HepG2 (cell line): Measurements from ENCODE around the gene VAV2. TPM values are rescaled to one million over a fixed set of nuclear protein-coding genes. Genes with fewer than 3 reads are reported as not detected.

Source experiments
- ATAC-seq: fragments of 200-7000 bp; cut with Tn5 transposase; 3 replicates; pipeline ENCODE4 v1.9.1; 2020; ENCODE audit warnings: mild to moderate bottlenecking, moderate library complexity
- BruUV-seq: library from RNA; stranded (reverse); fragments of 400-500 nt; replicated peaks from 2 replicates; lab custom pipeline; 2021; lab: Mats Ljungman, UMichigan
- CTCF ChIA-PET: fragments of 300-600 bp; formaldehyde crosslinking; extraction: SDS; loops from one replicate; lab custom pipeline; 2021; ENCODE audit warnings: low total read pairs, inconsistent platforms, low intra/inter-chr PET ratio; lab: Yijun Ruan, JAX
- POLR2A ChIA-PET: fragments of 350-600 bp; sonication (Branson Sonifier 250); formaldehyde crosslinking; loops from one replicate; lab custom pipeline; 2020; ENCODE audit warnings: antibody characterized with exemption, inconsistent platforms; lab: Yijun Ruan, JAX
- DNase-seq: peaks from one replicate; pipeline ENCODE4 v3.0.0-alpha.2; 2015; ENCODE audit warnings: low spot score
- FAIRE-seq: peaks from 3 replicates; lab custom pipeline; 2011; peaks lifted over from hg19 to GRCh38; lab: Jason Lieb, UNC
- H2AFZ ChIP-seq: one replicate; pipeline ENCODE4 v1.6.1; 2011; ENCODE audit warnings: low read length, inconsistent platforms
- H3K27ac ChIP-seq: fragments of 300-600 bp; 3 replicates; pipeline ENCODE4 v1.8.0; 2011; ENCODE audit warnings: mixed run types, mild to moderate bottlenecking, mixed read lengths, low read length, inconsistent platforms; ENCODE audit not compliant: insufficient read depth; ENCODE audit errors: extremely low read length
- H3K27me3 ChIP-seq, 2 experiments: fragments of 200-600 bp in 1 of 2; 2 replicates in 1 of 2; 3 replicates in 1 of 2; pipeline versions ENCODE4 v1.6.0 to v1.8.0; 2011; ENCODE audit warnings: low read length in 2 of 2, mild to moderate bottlenecking in 2 of 2, moderate library complexity in 2 of 2, inconsistent platforms in 1 of 2; ENCODE audit not compliant: insufficient read depth in 2 of 2, control insufficient read depth in 1 of 2
- H3K36me3 ChIP-seq, 2 experiments: fragments of 200-600 bp in 1 of 2; replicated peaks in 1 of 2; 2 replicates in 1 of 2; 3 replicates in 1 of 2; pipeline versions ENCODE4 v1.5.1 to v1.8.0; 2011; ENCODE audit warnings: low read length in 2 of 2, inconsistent platforms in 1 of 2; ENCODE audit not compliant: insufficient read depth in 2 of 2, control insufficient read depth in 1 of 2
- H3K4me1 ChIP-seq: 2 replicates; pipeline ENCODE4 v1.5.1; 2012; ENCODE audit warnings: low read length, inconsistent platforms; ENCODE audit not compliant: insufficient read depth
- H3K4me2 ChIP-seq: 2 replicates; pipeline ENCODE4 v1.6.0; 2011; ENCODE audit warnings: low read depth, low read length, inconsistent platforms
- H3K4me3 ChIP-seq, 3 experiments: fragments of 200-600 bp in 1 of 3; sonication (generic), shearing (Covaris generic) in 1 of 3; replicated peaks in 1 of 3; 2 replicates each; pipeline ENCODE4 v1.5.1; 2011 to 2016; ENCODE audit warnings: low read length in 3 of 3, inconsistent platforms in 2 of 3, low read depth in 2 of 3, mild to moderate bottlenecking in 2 of 3, control low read depth in 1 of 3, mixed read lengths in 1 of 3; ENCODE audit not compliant: insufficient read depth in 1 of 3
- H3K79me2 ChIP-seq: one replicate; pipeline ENCODE4 v1.6.1; 2011; ENCODE audit warnings: low read length, inconsistent platforms; ENCODE audit not compliant: insufficient read depth
- H3K9ac ChIP-seq: 2 replicates; pipeline ENCODE4 v1.6.0; 2011; ENCODE audit warnings: mild to moderate bottlenecking, low read depth, low read length, inconsistent platforms; ENCODE audit not compliant: insufficient read depth
- H3K9me3 ChIP-seq: 2 replicates; pipeline ENCODE4 v1.5.1; 2012; ENCODE audit warnings: mild to moderate bottlenecking, low read length
- H4K20me1 ChIP-seq: 2 replicates; pipeline ENCODE4 v1.6.0; 2011; ENCODE audit warnings: inconsistent platforms, mild to moderate bottlenecking, low read length, moderate library complexity; ENCODE audit not compliant: insufficient read depth
- ARID5B ChIP-seq: IDR thresholded peaks from 2 replicates; pipeline ENCODE4 v1.4.0; 2020; ENCODE audit warnings: mild to moderate bottlenecking, missing genetic modification reagents
- ATAD3A ChIP-seq: sonication (generic); formaldehyde crosslinking; IDR thresholded peaks from 2 replicates; pipeline ENCODE4 v1.4.0; 2020; ENCODE audit warnings: missing genetic modification reagents
- ATF2 ChIP-seq: sonication (generic); formaldehyde crosslinking; IDR thresholded peaks from 2 replicates; pipeline ENCODE4 v1.4.0; 2020; ENCODE audit warnings: missing genetic modification reagents
- KLF12 ChIP-seq: sonication (generic); formaldehyde crosslinking; IDR thresholded peaks from 2 replicates; pipeline ENCODE4 v1.4.0; 2020; ENCODE audit warnings: missing genetic modification reagents, borderline replicate concordance
- MLX ChIP-seq: IDR thresholded peaks from 2 replicates; pipeline ENCODE4 v1.6.1; 2016
- MTA3 ChIP-seq: sonication (generic); formaldehyde crosslinking; IDR thresholded peaks from 2 replicates; pipeline ENCODE4 v1.4.0; 2020; ENCODE audit warnings: missing genetic modification reagents
- NKX3-1 ChIP-seq: sonication (generic); formaldehyde crosslinking; IDR thresholded peaks from 2 replicates; pipeline ENCODE4 v1.5.0; 2020; ENCODE audit warnings: missing genetic modification reagents
- POLR2AphosphoS5 ChIP-seq: IDR thresholded peaks from 2 replicates; pipeline ENCODE4 v1.6.1; 2012; ENCODE audit warnings: low read depth, low read length
- PRDM15 ChIP-seq: sonication (generic); formaldehyde crosslinking; IDR thresholded peaks from 2 replicates; pipeline ENCODE4 v1.4.0; 2020; ENCODE audit warnings: missing genetic modification reagents
- U2AF2 ChIP-seq: fragments of 200-400 bp; formaldehyde crosslinking; IDR thresholded peaks from 2 replicates; pipeline ENCODE4 v1.6.1; 2017; ENCODE audit warnings: low read depth, mild to moderate bottlenecking, low read length
- ZBTB3 ChIP-seq: sonication (generic); formaldehyde crosslinking; IDR thresholded peaks from 2 replicates; pipeline ENCODE4 v1.4.0; 2020; ENCODE audit warnings: low read depth, mild to moderate bottlenecking, moderate library complexity, missing genetic modification reagents, borderline replicate concordance
- ZNF333 ChIP-seq: sonication (generic); formaldehyde crosslinking; IDR thresholded peaks from 2 replicates; pipeline ENCODE4 v1.4.0; 2020; ENCODE audit warnings: mild to moderate bottlenecking, missing genetic modification reagents, borderline replicate concordance
- ZNF430 ChIP-seq: sonication (generic); formaldehyde crosslinking; IDR thresholded peaks from 2 replicates; pipeline ENCODE4 v1.9.0; 2021; ENCODE audit warnings: mild to moderate bottlenecking, missing genetic modification reagents
- ZNF460 ChIP-seq: sonication (generic); formaldehyde crosslinking; IDR thresholded peaks from 2 replicates; pipeline ENCODE4 v1.5.1; 2020; ENCODE audit warnings: missing genetic modification reagents, mild to moderate bottlenecking, borderline replicate concordance
- ZNF530 ChIP-seq: sonication (generic); formaldehyde crosslinking; IDR thresholded peaks from 2 replicates; pipeline ENCODE4 v1.5.0; 2020; ENCODE audit warnings: low read depth, mild to moderate bottlenecking, missing genetic modification reagents
- ZNF550 ChIP-seq: sonication (generic); formaldehyde crosslinking; IDR thresholded peaks from 2 replicates; pipeline ENCODE4 v1.4.0; 2020; ENCODE audit warnings: mild to moderate bottlenecking, missing genetic modification reagents, borderline replicate concordance
- ZNF766 ChIP-seq: sonication (generic); formaldehyde crosslinking; IDR thresholded peaks from 2 replicates; pipeline ENCODE4 v1.5.0; 2020; ENCODE audit warnings: missing genetic modification reagents, borderline replicate concordance
- WGBS: methylation state at CpG from one replicate; pipeline ENCODE4 v1.1.6; 2017; ENCODE audit warnings: low lambda C conversion rate; 5-methylcytosine and 5-hydroxymethylcytosine counted together
- in situ Hi-C: cut with HindIII; loops from 2 replicates; pipeline ENCODE4 v1.10.0; 2017; ENCODE audit warnings: low pct_unique_long_range_greater_than_20kb; ENCODE audit not compliant: extremely low pct_ligation_motif_present
- intact Hi-C: fragments of 100-400 bp; cut with micrococcal nuclease; formaldehyde crosslinking; loops from one replicate; pipeline ENCODE4 v1.10.0; 2022; ENCODE audit not compliant: unreplicated experiment
- polyA plus RNA-seq, 8 experiments: library from polyadenylated mRNA; depleted of rRNA in 3 of 8; stranded (reverse) in 7 of 8; unstranded in 1 of 8; fragments of >200 nt; fragmentation: Illumina TruSeq in 4 of 8; extraction: Trizol in 4 of 8; gene quantifications; 2 replicates each; pipeline versions ENCODE4 v1.2.1 to v1.2.3, GENCODE V29; 2011 to 2016; ENCODE audit warnings: low read depth in 4 of 8, missing spikeins in 1 of 8, mixed read lengths in 1 of 8; ENCODE audit not compliant: insufficient read depth in 1 of 8
- total RNA-seq, 5 experiments: library from RNA; depleted of rRNA; stranded (reverse); fragments of >200 nt; fragmentation: Illumina TruSeq; extraction: Trizol; gene quantifications; 2 replicates each; pipeline ENCODE4 v1.2.3, GENCODE V29; 2016; ENCODE audit warnings: low read depth in 1 of 5

Gene VAV2
- total and polyA plus RNA-seq, 2 of the 13 experiments (the other 11 are each of a cell fraction or from before 2014, with no cell fraction given), result 22.5 to 22.9 TPM

GRCh38 chr9:133932181-133932580 is 59.9 kb downstream of the VAV2 start:
- H3K79me2 ChIP-seq, result peaks cover 30% of the 10 kb centered on the region
- in situ Hi-C loops, result no loop called here
- no peak overlapping the region for H3K9ac ChIP-seq
- no peak for TF ChIP-seq ATAD3A (CRISPR knock-in tag)
- no peak for TF ChIP-seq ZNF460 (CRISPR knock-in tag)
- TF ChIP-seq ZNF550, result no peak
- no peak for TF ChIP-seq ZNF530 (CRISPR knock-in tag)
- no peak for TF ChIP-seq U2AF2
- TF ChIP-seq ZNF430, result no peak
- TF ChIP-seq ARID5B (CRISPR knock-in tag), result no peak
- no peak for TF ChIP-seq KLF12
- no peak for TF ChIP-seq MLX (CRISPR knock-in tag)
- no peak for TF ChIP-seq PRDM15 (CRISPR knock-in tag)
- TF ChIP-seq ZNF766 (CRISPR knock-in tag), result no peak
- no peak for TF ChIP-seq MTA3
- TF ChIP-seq POLR2AphosphoS5, result no peak
- TF ChIP-seq ZBTB3 (CRISPR knock-in tag), result no peak
- no peak for TF ChIP-seq ZNF333 (CRISPR knock-in tag)
- no peak for TF ChIP-seq NKX3-1 (CRISPR knock-in tag)
- TF ChIP-seq ATF2 (CRISPR knock-in tag), result no peak

More at GRCh38 chr9:133932181-133932580, 59.9 kb downstream of the VAV2 start:
- DNase-seq, result no peak
- Histone ChIP-seq H3K27ac (no peak overlapping the region), H3K4me1 (peaks cover 28% of the 10 kb centered on the region), H2AFZ (no peak overlapping the region), H3K36me3 (peaks cover 12 to 35% of the 10 kb centered on the region in 2 experiments), H3K9me3 (no peaks in the 10 kb centered on the region), H3K4me3 (no peak overlapping the region), H4K20me1 (peaks cover 10% of the 10 kb centered on the region; the same call in 1 of the 2 replicates), H3K4me2 (no peak overlapping the region), H3K27me3 (no peaks in the 10 kb centered on the region)
- no peak for FAIRE-seq
- no TSS peak for BruUV-seq
- POLR2A ChIA-PET, result no interaction called here
- 96% methylated on average over 14 of the region's 15 CpGs for WGBS
- intact Hi-C loops, result no loop called here
- CTCF ChIA-PET, result no interaction called here
- no peak for ATAC-seq
